HG02798 (cell line): Measurements from ENCODE around the gene HAVCR1.
A peak's percentile ranks its signal among the peaks of the same experiment; 100 is the strongest.
"Not testable (repeated sequence)": the region's sequence is repeated elsewhere in the genome, so short reads cannot be mapped to it uniquely, and the experiment has no call there.

Experiments used
- ATAC-seq: cut with Tn5 transposase; IDR thresholded peaks from one replicate; pipeline ENCODE4 v1.9.1; 2021; ENCODE audit warnings: mild to moderate bottlenecking; ENCODE audit not compliant: unreplicated experiment, poor library complexity

The HAVCR1 gene

GRCh38 chr5:157014143-157014542 lies 44.8 kb downstream of the HAVCR1 start:
- not testable (repeated sequence) for ATAC-seq

- no peak for ATAC-seq
These were observed 52.7 kb downstream of the HAVCR1 start for GRCh38 chr5:157006262-157006661.

DNA sequence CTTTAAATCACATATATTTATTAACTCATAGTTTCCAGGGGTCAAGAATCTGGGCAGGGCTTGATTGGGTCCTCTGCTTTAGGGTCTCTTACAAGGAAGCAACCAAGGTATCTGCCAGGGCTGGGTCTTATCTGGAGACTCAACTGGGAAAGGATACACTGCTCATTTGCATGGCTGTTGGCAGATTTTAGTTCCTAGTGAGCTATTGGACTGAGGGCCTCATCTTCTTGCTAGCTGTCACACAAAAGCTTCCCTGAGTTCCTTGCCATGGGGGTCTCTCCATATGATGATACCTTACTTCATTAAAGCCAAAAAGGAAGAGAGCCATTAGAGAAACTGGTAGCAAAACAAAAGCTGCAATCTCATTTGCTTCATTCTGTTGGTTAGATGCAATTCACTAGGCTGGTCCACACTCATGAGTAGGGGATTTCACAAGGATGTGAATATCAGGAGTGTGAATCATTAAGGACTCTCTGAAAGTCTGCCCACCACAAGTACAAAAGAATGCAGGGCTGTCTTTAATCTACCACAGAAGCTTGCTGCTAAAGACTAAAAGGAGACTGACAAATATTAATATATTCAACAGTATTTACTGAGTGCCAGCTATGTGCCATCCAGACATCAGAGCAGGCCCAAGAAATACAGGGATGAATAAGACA lies 53.9 kb downstream of the HAVCR1 start:
- ATAC-seq: peak; percentile 55

DNA sequence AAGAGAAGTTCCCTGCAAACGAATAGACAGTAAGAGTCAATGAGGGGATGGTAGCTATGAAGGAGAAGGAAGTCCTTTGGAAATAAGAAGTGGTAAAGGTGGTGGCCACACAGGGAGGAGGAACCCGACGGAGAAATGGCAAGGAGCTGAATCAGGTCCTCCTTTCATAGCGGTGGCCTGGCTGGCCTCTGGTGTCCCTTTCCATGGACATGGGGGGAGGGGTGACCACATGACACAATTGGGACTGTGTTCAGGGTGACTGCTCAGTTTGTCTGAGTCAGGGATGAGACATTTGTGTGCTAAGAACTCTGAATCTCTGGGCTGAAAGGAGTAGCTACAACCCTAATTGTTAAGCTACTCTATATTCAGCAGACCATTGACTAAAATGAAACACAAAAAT lies 67.2 kb downstream of the HAVCR1 start:
- ATAC-seq: no peak

GRCh38 chr5:156984064-156984463 lies 74.9 kb downstream of the HAVCR1 start:
- ATAC-seq: no peak

DNA sequence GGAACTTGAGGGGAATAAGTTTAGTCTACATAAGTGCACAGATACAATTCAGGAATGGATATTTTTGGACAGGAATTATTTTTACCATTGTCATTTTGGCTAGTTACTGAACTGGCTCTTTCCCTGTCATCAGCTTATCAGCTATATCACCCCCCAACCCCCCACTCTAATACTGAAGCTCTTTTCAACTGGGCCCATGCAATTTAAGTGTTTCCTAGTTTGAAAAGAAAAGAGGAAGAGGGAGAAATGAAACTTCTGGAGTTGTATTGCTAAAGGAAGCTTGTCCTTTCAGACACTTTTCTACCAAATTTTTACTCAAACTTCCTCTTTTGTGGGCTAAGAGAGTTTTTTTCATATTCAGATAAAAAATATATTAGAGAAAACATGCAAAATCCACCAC lies 77.4 kb downstream of the HAVCR1 start:
- no peak for ATAC-seq
